Activated T-cell treated with anti-CD3 and anti-CD28 coated beads, Interleukin-2, amount 50 U/mL, for 72 hours (primary cell): Measurements from ENCODE around the gene GNE. TPM values are rescaled to one million over a fixed set of nuclear protein-coding genes. Genes with fewer than 3 reads are reported as not detected.
A peak's percentile ranks its signal among the peaks of the same experiment; 100 is the strongest.
"Not testable (repeated sequence)": the region's sequence is repeated elsewhere in the genome, so short reads cannot be mapped to it uniquely, and the experiment has no call there.

ENCODE experiments used
- ATAC-seq, 2 donors: fragments of 150-1000 bp; cut with Tn5 transposase; replicated peaks in 1 of 2; 2 replicates each; pipeline ENCODE4 v1.10.0; 2021; ENCODE audit warnings: moderate library complexity in 2 of 2, mild to moderate bottlenecking in 1 of 2
- DNase-seq, 2 donors: peaks; one replicate each; pipeline ENCODE4 v3.0.0; 2021 to 2022; ENCODE audit warnings: mixed read lengths in 1 of 2
- H3K27ac Mint-ChIP-seq: one replicate; pipeline ENCODE4 v1.8.0; 2022; ENCODE audit warnings: mild to moderate bottlenecking, moderate library complexity, mixed read lengths
- H3K27me3 Mint-ChIP-seq: one replicate; pipeline ENCODE4 v1.8.0; 2022; ENCODE audit warnings: low read depth, mixed read lengths
- H3K36me3 Mint-ChIP-seq, 2 donors: one replicate each; pipeline ENCODE4 v1.8.0; 2022; ENCODE audit warnings: mixed read lengths in 2 of 2, mild to moderate bottlenecking in 1 of 2; ENCODE audit not compliant: insufficient read depth in 2 of 2
- H3K4me1 Mint-ChIP-seq: one replicate; pipeline ENCODE4 v1.8.0; 2022; ENCODE audit warnings: low read depth, mixed read lengths
- H3K4me3 Mint-ChIP-seq, 2 donors: one replicate each; pipeline ENCODE4 v1.8.0; 2022; ENCODE audit warnings: mild to moderate bottlenecking in 2 of 2, mixed read lengths in 2 of 2, moderate library complexity in 2 of 2
- H3K9me3 Mint-ChIP-seq, 2 donors: one replicate each; pipeline ENCODE4 v1.8.0; 2022; ENCODE audit warnings: mixed read lengths in 2 of 2
- total RNA-seq, 2 donors: library from RNA; stranded (reverse); gene quantifications; one replicate each; pipeline ENCODE4 v1.2.3, GENCODE V29; 2022

The GNE gene
- total RNA-seq, 2 donors from 2014 or later, result 19.1 to 19.5 TPM

- DNase-seq (peak; percentile 95 to 96), ATAC-seq (peak; percentile 99)
- peaks cover 7 to 17% of the 10 kb centered on the region in 2 donors for H3K36me3 Mint-ChIP-seq
- peaks cover 48% of the 10 kb centered on the region for H3K4me1 Mint-ChIP-seq
- peaks cover 13% of the 10 kb centered on the region for H3K27me3 Mint-ChIP-seq
- peak within 1 kb of the TSS; percentile 97 for H3K27ac Mint-ChIP-seq
- peak within 1 kb of the TSS; percentile 98 to 100 for H3K4me3 Mint-ChIP-seq
- H3K9me3 Mint-ChIP-seq, result no peaks in the 10 kb centered on the region
Observed at GRCh38 chr9:36190388-36191289, 67.6 kb downstream of the GNE start, which contains the start of gene CLTA. TSS of gene CLTA (plus strand) at chr9:36190921. CDS start at chr9:36191057, 136 bp downstream.

GRCh38 chr9:36189976-36190375 lies 68.3 kb downstream of the GNE start:
- Mint-ChIP-seq H3K36me3 (peaks cover 7 to 13% of the 10 kb centered on the region in 2 donors), H3K27me3 (peaks cover 13% of the 10 kb centered on the region), H3K27ac (no peak overlapping the region), H3K9me3 (no peaks in the 10 kb centered on the region), H3K4me1 (peaks cover 43% of the 10 kb centered on the region), H3K4me3 (peak overlapping the region; percentile 98 to 100)
- DNase-seq, result no peak
- ATAC-seq, result no peak

GRCh38 chr9:36188212-36188611 lies 70.0 kb downstream of the GNE start:
- H3K9me3 Mint-ChIP-seq, result no peaks in the 10 kb centered on the region
- no peak overlapping the region for H3K27ac Mint-ChIP-seq
- DNase-seq (no peak), ATAC-seq (no peak)
- H3K4me1 Mint-ChIP-seq, result peaks cover 26% of the 10 kb centered on the region
- H3K36me3 Mint-ChIP-seq, result peaks cover 2 to 3% of the 10 kb centered on the region in 2 donors
- no peak overlapping the region for H3K4me3 Mint-ChIP-seq
- peaks cover 13% of the 10 kb centered on the region for H3K27me3 Mint-ChIP-seq

GRCh38 chr9:36187414-36187813 lies 70.8 kb downstream of the GNE start:
- Mint-ChIP-seq H3K4me1 (peaks cover 18% of the 10 kb centered on the region), H3K4me3 (no peak overlapping the region), H3K9me3 (no peaks in the 10 kb centered on the region), H3K36me3 (peaks cover 2 to 3% of the 10 kb centered on the region in 2 donors), H3K27me3 (peaks cover 13% of the 10 kb centered on the region), H3K27ac (no peak overlapping the region)
- ATAC-seq (no peak), DNase-seq (no peak)

GRCh38 chr9:36180243-36180642 lies 78.0 kb downstream of the GNE start:
- not testable (repeated sequence) for H3K27me3 Mint-ChIP-seq, H3K9me3 Mint-ChIP-seq, H3K27ac Mint-ChIP-seq, ATAC-seq, H3K4me3 Mint-ChIP-seq, H3K4me1 Mint-ChIP-seq, DNase-seq, H3K36me3 Mint-ChIP-seq

- DNase-seq, result no peak
- no peak for ATAC-seq
- H3K27ac Mint-ChIP-seq, result no peak overlapping the region
- no peaks in the 10 kb centered on the region for H3K27me3 Mint-ChIP-seq
- peaks cover 5% of the 10 kb centered on the region for H3K4me1 Mint-ChIP-seq
- H3K36me3 Mint-ChIP-seq, result no peaks in the 10 kb centered on the region
- H3K4me3 Mint-ChIP-seq, result no peak overlapping the region
- no peaks in the 10 kb centered on the region for H3K9me3 Mint-ChIP-seq
Observed at GRCh38 chr9:36177571-36177970, 80.7 kb downstream of the GNE start.

- H3K9me3 Mint-ChIP-seq, H3K27ac Mint-ChIP-seq, DNase-seq, ATAC-seq, H3K4me1 Mint-ChIP-seq, H3K36me3 Mint-ChIP-seq, H3K27me3 Mint-ChIP-seq, H3K4me3 Mint-ChIP-seq: not testable (repeated sequence)
Observed at GRCh38 chr9:36176496-36176895, 81.8 kb downstream of the GNE start.

- H3K36me3 Mint-ChIP-seq, ATAC-seq, H3K4me3 Mint-ChIP-seq, H3K27me3 Mint-ChIP-seq, DNase-seq, H3K27ac Mint-ChIP-seq, H3K4me1 Mint-ChIP-seq, H3K9me3 Mint-ChIP-seq: not testable (repeated sequence)
Observed at GRCh38 chr9:36175209-36175608, 83.0 kb downstream of the GNE start.

- H3K27me3 Mint-ChIP-seq, result no peaks in the 10 kb centered on the region
- H3K4me1 Mint-ChIP-seq, result peaks cover 5% of the 10 kb centered on the region
- ATAC-seq, result no peak
- H3K36me3 Mint-ChIP-seq, result no peaks in the 10 kb centered on the region
- no peak for DNase-seq
- no peak overlapping the region for H3K27ac Mint-ChIP-seq
- H3K9me3 Mint-ChIP-seq, result no peaks in the 10 kb centered on the region
- no peak overlapping the region for H3K4me3 Mint-ChIP-seq
Observed at GRCh38 chr9:36174731-36175130, 83.5 kb downstream of the GNE start.

- Mint-ChIP-seq H3K4me3 (no peak overlapping the region), H3K36me3 (no peaks in the 10 kb centered on the region), H3K9me3 (no peaks in the 10 kb centered on the region), H3K27ac (no peak overlapping the region), H3K4me1 (peaks cover 5% of the 10 kb centered on the region), H3K27me3 (no peaks in the 10 kb centered on the region)
- DNase-seq (no peak), ATAC-seq (no peak)
Observed at GRCh38 chr9:36174271-36174670, 84.0 kb downstream of the GNE start.

GRCh38 chr9:36173861-36174260 lies 84.4 kb downstream of the GNE start:
- Mint-ChIP-seq H3K4me3 (no peak overlapping the region), H3K9me3 (no peaks in the 10 kb centered on the region), H3K36me3 (no peaks in the 10 kb centered on the region), H3K27ac (no peak overlapping the region), H3K27me3 (no peaks in the 10 kb centered on the region), H3K4me1 (peaks cover 5% of the 10 kb centered on the region)
- DNase-seq (no peak), ATAC-seq (no peak)

GRCh38 chr9:36170531-36170930 lies 87.7 kb downstream of the GNE start:
- H3K36me3 Mint-ChIP-seq, result no peaks in the 10 kb centered on the region
- no peaks in the 10 kb centered on the region for H3K27me3 Mint-ChIP-seq
- ATAC-seq, result no peak
- H3K9me3 Mint-ChIP-seq, result no peaks in the 10 kb centered on the region
- H3K4me1 Mint-ChIP-seq, result no peaks in the 10 kb centered on the region
- no peak overlapping the region for H3K4me3 Mint-ChIP-seq
- no peak for DNase-seq
- no peak overlapping the region for H3K27ac Mint-ChIP-seq

- Mint-ChIP-seq H3K36me3 (no peaks in the 10 kb centered on the region), H3K9me3 (no peaks in the 10 kb centered on the region), H3K27me3 (no peaks in the 10 kb centered on the region), H3K4me1 (no peaks in the 10 kb centered on the region), H3K4me3 (no peak overlapping the region), H3K27ac (no peak overlapping the region)
- ATAC-seq (no peak), DNase-seq (no peak)
Observed at GRCh38 chr9:36169708-36170107, 88.5 kb downstream of the GNE start.

- DNase-seq, result no peak
- no peaks in the 10 kb centered on the region for H3K4me1 Mint-ChIP-seq
- H3K36me3 Mint-ChIP-seq, result no peaks in the 10 kb centered on the region
- ATAC-seq, result no peak
- H3K27me3 Mint-ChIP-seq, result no peaks in the 10 kb centered on the region
- no peak within 1 kb of the TSS for H3K27ac Mint-ChIP-seq
- no peak within 1 kb of the TSS for H3K4me3 Mint-ChIP-seq
- no peaks in the 10 kb centered on the region for H3K9me3 Mint-ChIP-seq
Observed at GRCh38 chr9:36169166-36169565, 89.1 kb downstream of the GNE start, which contains the start of gene CCIN. TSS of gene CCIN (plus strand) at chr9:36169388. CDS start at chr9:36169503, 115 bp downstream.
